ENCODE measurements around the gene MROH8.

The MROH8 gene

GRCh38 chr20:37120497-37120896 is 58.9 kb downstream of the MROH8 start:
- no peak for DNase-seq (ENCODE audit: low read depth)
- H3K4me3 ChIP-seq (ENCODE audit: low read length): no peak overlapping the region
- no peak for TF ChIP-seq CTCF (conservative IDR thresholded peaks at IDR 0.05; ENCODE audit: low read depth, low read length)

DNA sequence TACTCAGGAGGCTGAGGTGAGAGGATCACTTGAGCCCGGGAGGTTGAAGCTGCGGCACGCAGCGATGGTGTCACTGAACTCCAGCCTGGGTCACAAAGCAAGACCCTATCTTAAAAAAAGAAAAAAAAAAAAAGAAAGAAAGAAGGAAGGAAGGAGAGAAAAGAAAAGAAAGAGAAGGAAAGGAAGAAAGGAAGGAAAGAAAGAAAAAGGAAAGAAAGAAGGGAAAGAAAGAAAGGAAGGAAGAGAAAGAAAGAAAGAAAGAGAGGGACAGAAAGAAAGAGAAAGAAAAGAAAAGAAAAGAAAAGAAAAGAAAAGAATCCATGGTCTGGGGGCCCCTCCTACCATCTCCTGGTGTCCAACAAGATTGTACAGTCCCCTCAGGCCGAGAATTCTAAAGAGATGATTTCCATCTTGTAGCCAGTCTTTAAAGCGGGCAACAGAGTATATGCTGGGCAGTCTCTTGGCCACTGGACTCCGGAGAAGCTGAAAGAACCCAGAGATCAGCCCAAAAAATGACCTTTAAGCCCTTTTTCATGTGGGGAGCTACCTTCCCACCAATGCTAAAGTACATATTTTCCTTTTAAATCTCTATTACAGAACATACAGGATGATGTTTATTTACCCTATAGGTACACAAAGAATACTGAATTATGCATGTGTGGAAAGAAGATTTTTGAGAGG is 59.9 kb downstream of the MROH8 start:
- no peak for TF ChIP-seq CTCF (conservative IDR thresholded peaks at IDR 0.05; ENCODE audit: low read depth, low read length)
- no peak overlapping the region for H3K4me3 ChIP-seq (ENCODE audit: low read length)
- DNase-seq (ENCODE audit: low read depth): no peak

- H3K4me3 ChIP-seq (ENCODE audit: low read length): no peak overlapping the region
- TF ChIP-seq CTCF (conservative IDR thresholded peaks at IDR 0.05; ENCODE audit: low read depth, low read length): no peak
- DNase-seq (ENCODE audit: low read depth): no peak
Observed at GRCh38 chr20:37114012-37114411, 65.3 kb downstream of the MROH8 start.

DNA sequence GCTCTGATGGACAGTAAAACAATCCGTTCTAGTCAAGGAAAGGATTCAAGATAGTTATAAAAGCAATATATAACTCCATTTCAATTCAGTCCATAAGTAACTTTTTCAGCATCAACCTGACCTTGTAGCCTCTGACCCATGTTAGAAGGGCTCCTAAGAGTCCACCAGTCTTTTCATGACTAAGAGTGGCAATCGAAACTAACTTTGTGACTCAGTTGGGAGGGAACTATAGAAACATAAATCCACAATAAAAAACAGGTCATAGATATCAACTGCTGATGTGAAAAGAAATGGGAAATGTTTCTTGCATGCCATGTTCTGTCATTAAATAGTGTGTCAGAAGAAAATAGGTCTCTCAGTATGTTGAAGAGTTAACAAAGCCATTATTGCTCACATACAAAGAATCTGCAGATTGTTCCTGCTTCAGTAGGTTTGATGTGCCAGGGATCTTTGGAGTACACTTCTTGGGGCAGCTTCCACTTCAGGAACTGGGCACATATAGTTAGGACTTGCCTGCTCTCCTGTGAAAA is 67.4 kb downstream of the MROH8 start:
- TF ChIP-seq CTCF (conservative IDR thresholded peaks at IDR 0.05; ENCODE audit: low read depth, low read length): no peak

DNA sequence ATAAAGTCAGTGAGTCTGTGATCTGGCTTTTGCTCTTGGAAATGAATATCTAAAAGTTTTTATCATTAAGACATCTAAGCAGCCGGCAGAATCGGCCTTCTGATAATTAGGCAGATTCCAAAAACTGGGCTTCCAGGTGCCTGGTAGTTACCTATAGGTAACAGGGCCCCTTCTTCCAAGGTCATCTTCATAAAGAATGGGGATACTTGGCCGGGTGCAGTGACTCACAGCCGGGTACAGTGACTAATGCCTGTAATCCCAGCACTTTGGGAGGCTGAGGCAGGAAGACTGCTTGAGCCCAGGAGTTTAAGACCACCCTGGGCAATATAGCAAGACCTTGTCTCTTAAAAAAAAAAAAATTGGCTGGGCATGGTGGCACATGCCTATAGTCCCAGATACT is 70.7 kb downstream of the MROH8 start:
- no peak for DNase-seq (ENCODE audit: low read depth)
- TF ChIP-seq CTCF (conservative IDR thresholded peaks at IDR 0.05; ENCODE audit: low read depth, low read length): no peak
- H3K4me3 ChIP-seq (ENCODE audit: low read length): no peak overlapping the region

More for the DNA sequence above, 67.4 kb downstream of the MROH8 start:
- H3K4me3 ChIP-seq (ENCODE audit: low read length): no peak overlapping the region
- no peak for DNase-seq (ENCODE audit: low read depth)

- no peak for TF ChIP-seq CTCF (conservative IDR thresholded peaks at IDR 0.05; ENCODE audit: low read depth, low read length)
- DNase-seq (ENCODE audit: low read depth): no peak
- H3K4me3 ChIP-seq (ENCODE audit: low read length): no peak overlapping the region
Observed at GRCh38 chr20:37102571-37102970, 76.8 kb downstream of the MROH8 start.

GRCh38 chr20:37096415-37097041 is 82.8 kb downstream of the MROH8 start:
- DNase-seq (ENCODE audit: low read depth): no peak
- H3K4me3 ChIP-seq (ENCODE audit: low read length): peak overlapping the region; percentile 81
- no peak for TF ChIP-seq CTCF (conservative IDR thresholded peaks at IDR 0.05; ENCODE audit: low read depth, low read length)
